GM18526 (cell line): ENCODE measurements around the gene ANKRD28.

Experiments
- POLR2A ChIP-seq: IDR thresholded peaks from 3 replicates; pipeline ENCODE4 v1.6.1; 2011; ENCODE audit not compliant: insufficient read length; ENCODE audit errors: extremely low read depth

ANKRD28 gene

DNA sequence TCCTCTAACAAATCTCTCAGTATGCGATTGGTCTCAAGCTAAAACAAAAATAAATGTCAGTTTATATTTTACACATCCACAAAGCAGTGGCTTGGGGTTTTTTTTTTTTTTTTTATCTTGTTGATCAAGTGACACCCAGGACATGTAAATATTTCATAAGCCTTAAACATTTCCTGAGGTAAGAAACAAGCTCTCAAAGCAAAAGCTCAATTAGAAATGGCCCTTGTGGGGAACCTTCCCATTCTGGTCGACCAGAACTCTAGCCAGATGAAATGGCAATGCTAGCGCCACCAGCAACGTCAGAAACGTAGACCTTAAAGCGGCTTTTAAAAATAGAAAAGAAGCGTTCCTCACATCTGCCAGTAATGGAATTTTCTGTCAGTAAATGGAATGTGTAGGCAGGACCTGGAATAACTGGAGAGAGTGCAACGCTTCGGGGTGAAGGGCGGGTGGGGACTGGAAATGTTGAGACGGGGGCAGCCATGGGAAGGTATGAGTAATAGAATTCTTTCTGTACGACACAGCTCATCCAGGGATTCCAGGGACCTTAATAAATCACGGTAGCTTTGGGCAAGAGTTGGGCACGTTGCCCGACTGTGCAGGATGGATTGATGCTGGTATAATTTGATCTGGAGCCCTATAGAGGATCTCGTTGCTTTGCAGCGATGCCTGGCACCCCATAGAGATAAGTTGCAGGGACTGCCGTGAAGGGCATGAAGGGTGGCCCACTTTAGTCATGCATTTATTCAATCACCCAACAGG lies 151.9 kb downstream of the ANKRD28 start:
- no peak for TF ChIP-seq POLR2A

DNA sequence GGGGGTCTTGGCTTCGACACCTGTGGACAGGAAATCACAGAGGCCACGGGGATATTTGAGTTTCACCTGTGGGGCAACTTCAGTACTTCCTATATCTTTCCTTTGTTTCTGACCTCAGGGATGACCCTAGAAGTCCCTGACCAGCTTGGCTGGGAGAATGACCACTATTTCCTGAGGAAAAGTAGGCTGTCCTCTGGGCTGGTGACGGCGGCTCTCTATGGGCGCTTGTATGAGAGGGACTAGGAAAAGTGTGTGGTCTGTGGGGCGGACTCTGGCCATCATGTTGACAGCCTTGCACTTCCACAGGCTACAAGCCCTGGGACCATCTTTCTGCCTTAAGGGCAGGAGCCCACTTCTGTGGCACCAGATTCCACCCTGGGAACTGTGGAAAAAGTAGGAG lies 152.5 kb downstream of the ANKRD28 start:
- TF ChIP-seq POLR2A, result no peak

DNA sequence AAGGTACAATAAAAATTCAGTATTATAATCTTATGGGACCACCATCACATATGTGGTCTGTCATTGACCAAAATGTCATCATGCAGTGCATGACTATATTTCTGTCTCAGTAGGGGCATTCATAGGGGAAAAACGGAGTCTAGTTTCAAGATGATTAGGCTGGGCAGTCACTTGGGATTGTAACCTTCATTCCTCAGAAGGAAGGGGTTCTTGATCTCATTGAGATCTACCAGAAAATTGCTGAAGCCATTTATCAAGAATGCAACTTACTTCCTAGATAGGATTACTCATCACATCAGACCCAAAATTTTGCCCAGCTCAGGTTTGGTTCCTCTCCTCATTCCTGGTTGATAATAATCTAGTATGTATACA lies 158.9 kb downstream of the ANKRD28 start:
- TF ChIP-seq POLR2A, result no peak

- no peak for TF ChIP-seq POLR2A
Observed at GRCh38 chr3:15638193-15638890, 159.4 kb downstream of the ANKRD28 start.

GRCh38 chr3:15637131-15637951 lies 160.4 kb downstream of the ANKRD28 start:
- TF ChIP-seq POLR2A, result no peak

- TF ChIP-seq POLR2A, result no peak
Observed at GRCh38 chr3:15636028-15636709, 161.6 kb downstream of the ANKRD28 start.

GRCh38 chr3:15635121-15635661 lies 162.6 kb downstream of the ANKRD28 start:
- no peak for TF ChIP-seq POLR2A

GRCh38 chr3:15634671-15635070 lies 163.1 kb downstream of the ANKRD28 start:
- no peak for TF ChIP-seq POLR2A

DNA sequence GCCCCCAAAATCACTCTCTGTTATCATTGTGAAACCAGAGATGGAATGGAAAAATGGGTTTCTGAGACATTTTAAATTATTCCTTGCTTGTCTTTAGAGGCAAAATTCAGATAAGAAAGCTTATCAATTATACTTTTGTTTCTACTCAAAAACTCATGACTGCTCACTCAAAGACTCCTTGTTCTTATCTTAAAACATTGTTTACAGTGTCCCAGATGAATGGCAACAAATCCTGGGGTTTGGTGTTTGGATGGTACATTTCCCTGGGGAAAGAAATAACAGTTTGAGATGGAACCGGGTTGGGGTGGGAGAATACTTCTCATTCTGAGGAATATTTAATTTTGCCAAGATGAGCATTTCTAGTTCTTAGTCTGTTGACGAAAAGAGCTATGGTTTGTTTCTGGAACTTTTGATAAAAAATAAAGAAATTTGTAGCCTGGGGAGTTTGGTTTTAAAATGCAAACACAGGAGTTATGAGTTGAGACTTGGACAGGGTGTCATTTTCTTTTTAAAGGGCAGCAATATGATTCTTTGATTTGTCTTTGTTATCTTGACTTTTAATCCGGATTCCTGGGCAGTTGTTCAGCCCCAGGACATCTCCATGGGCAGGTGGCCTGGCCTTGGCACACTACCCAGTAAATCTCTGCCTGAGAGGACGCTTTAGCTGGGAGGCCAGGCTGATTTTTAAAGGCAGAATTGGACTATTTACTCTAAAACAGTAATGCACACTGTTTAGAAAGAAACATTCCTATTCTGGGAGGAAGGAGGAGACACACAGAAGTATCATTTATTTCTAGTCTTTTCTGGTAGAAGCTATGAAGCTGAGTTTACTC lies 163.8 kb downstream of the ANKRD28 start:
- TF ChIP-seq POLR2A, result no peak

- no peak for TF ChIP-seq POLR2A
Observed at GRCh38 chr3:15633159-15633558, 164.6 kb downstream of the ANKRD28 start.

GRCh38 chr3:15632212-15632580 lies 165.6 kb downstream of the ANKRD28 start:
- no peak for TF ChIP-seq POLR2A

GRCh38 chr3:15631426-15632211 lies 166.2 kb downstream of the ANKRD28 start:
- no peak for TF ChIP-seq POLR2A

DNA sequence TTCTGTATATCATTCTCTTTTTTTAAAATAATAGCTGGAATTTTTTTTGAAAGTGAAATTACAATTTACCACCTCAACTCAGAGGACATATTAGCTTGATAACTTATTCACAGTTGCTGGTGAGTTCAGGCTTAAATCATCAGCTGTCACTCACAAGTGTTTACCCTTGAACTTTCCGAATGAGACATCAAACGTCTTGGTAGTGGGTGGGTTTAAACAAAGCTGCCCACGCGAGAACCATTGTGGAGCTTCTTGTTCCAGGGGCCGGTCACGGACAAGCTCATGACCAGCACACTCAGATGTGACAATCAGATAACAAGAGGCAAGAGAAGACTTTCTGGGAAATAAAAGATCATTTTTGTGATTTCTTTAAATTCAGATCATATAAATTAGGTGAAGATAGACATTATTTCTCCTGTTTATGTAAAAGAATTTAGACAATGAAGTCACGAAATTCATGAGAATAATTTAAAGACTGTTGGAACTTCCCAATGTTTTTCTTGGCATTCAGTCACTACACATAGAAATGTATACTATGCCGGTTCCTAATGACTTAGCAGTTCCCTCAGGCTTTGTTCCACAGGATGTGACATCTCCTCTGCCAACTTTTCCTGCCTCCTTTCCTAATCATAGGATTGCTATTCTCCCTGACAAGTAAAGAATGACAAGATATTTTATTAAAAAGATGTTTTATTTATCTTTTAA lies 167.0 kb downstream of the ANKRD28 start:
- no peak for TF ChIP-seq POLR2A
